ENCODE measurements around the gene LRRC45.

LRRC45 gene

DNA sequence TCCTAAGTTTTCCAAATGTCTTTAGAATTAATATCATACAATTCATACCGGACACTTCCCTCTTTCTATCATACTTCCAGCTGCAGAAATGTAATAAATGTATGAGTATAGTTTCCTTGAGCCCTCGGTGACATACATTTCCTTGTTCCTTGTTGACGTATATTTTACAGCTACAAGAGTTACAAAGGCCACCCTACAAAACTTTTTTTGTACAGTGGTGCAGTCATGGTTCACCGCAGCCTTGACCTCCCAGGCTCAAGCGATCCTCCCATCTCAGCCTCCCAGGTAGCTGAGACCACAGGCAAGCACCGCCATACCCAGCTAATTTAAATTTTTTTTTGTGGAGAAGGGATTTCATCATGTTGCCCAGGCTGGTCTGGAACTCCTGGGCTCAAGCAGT lies 49.7 kb downstream of the LRRC45 start:
- Mint-ChIP-seq H3K27ac (no peak overlapping the region), H3K36me3 (ENCODE audit: low read depth) (peaks cover 1% of the 10 kb centered on the region), H3K9me3 (no peaks in the 10 kb centered on the region), H3K27me3 (ENCODE audit: low read depth) (peaks cover 9% of the 10 kb centered on the region), H3K4me1 (peaks cover 8% of the 10 kb centered on the region), H3K4me3 (no peak overlapping the region)
- TF ChIP-seq, protein P1, sequence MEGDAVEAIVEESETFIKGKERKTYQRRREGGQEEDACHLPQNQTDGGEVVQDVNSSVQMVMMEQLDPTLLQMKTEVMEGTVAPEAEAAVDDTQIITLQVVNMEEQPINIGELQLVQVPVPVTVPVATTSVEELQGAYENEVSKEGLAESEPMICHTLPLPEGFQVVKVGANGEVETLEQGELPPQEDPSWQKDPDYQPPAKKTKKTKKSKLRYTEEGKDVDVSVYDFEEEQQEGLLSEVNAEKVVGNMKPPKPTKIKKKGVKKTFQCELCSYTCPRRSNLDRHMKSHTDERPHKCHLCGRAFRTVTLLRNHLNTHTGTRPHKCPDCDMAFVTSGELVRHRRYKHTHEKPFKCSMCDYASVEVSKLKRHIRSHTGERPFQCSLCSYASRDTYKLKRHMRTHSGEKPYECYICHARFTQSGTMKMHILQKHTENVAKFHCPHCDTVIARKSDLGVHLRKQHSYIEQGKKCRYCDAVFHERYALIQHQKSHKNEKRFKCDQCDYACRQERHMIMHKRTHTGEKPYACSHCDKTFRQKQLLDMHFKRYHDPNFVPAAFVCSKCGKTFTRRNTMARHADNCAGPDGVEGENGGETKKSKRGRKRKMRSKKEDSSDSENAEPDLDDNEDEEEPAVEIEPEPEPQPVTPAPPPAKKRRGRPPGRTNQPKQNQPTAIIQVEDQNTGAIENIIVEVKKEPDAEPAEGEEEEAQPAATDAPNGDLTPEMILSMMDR (IDR thresholded peaks at IDR 0.05; ENCODE audit: unreplicated experiment in 3 of 3), result no peak

DNA sequence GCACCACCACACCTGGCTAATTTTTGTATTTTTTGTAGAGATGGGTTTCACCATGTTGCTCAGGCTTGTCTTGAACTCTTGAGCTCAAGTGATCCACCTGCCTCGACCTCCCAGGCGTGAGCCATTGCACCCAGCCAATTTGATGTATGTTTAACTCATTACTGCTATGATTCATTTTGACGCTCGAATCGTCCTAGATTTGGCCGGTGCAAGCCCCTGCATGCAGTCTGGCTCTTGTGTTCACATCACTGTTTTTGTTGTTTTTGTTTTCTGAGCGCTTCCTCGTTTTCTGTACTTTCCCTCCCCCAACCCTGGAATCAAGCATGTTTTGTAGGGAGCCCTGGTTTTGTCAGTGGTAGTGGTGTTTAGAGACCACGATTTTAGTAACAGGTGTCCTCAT lies 50.3 kb downstream of the LRRC45 start:
- H3K27me3 Mint-ChIP-seq (ENCODE audit: low read depth), result peaks cover 9% of the 10 kb centered on the region
- TF ChIP-seq, protein P1 (IDR thresholded peaks at IDR 0.05; ENCODE audit: unreplicated experiment in 3 of 3), result no peak
- no peaks in the 10 kb centered on the region for H3K9me3 Mint-ChIP-seq
- H3K27ac Mint-ChIP-seq, result no peak overlapping the region
- H3K4me1 Mint-ChIP-seq, result peaks cover 13% of the 10 kb centered on the region
- peaks cover 7% of the 10 kb centered on the region for H3K36me3 Mint-ChIP-seq (ENCODE audit: low read depth)
- H3K4me3 Mint-ChIP-seq, result no peak overlapping the region

DNA sequence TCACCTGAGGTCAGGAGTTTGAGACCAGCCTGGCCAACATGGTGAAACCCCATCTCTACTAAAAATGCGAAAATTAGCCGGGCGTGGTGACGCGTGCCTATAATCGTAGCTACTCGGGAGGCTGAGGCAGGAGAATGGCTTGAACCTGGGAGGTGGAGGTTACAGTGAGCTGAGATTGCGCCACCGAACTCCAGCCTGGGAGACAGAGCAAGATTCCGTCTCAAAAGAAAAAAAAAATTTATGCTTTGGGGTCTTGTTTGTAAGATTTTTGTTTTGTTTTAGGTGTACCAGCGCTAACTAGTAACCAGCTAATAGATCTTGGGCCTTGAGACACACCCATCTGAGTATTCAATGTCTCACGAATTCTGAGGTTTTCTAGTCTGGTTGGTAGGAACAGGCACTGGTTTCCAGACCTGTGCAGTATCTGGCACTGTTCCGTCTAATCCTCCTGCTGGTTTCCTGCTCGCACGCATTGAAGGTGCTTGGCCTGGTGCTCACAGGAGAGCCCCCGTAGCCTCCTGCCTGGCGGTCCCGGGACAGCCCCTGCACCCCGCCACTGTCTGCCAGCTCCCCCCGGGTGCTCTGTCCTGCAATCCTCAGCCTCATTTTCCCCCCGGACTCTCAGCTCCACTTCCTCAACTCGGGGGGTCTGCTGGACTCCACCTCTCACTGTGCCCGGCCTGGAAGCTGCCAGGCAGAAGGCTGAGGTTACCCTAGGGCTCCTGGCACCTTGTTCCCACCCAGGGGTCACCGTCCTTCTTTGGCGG lies 53.1 kb downstream of the LRRC45 start:
- Mint-ChIP-seq H3K4me1 (peaks cover 13% of the 10 kb centered on the region), H3K36me3 (ENCODE audit: low read depth) (peaks cover 11% of the 10 kb centered on the region), H3K9me3 (no peaks in the 10 kb centered on the region), H3K27me3 (ENCODE audit: low read depth) (peaks cover 9% of the 10 kb centered on the region), H3K4me3 (no peak overlapping the region), H3K27ac (peak overlapping the region; percentile 48 to 73 (median 48))
- TF ChIP-seq, protein P1 (IDR thresholded peaks at IDR 0.05; ENCODE audit: unreplicated experiment in 3 of 3), result no peak

DNA sequence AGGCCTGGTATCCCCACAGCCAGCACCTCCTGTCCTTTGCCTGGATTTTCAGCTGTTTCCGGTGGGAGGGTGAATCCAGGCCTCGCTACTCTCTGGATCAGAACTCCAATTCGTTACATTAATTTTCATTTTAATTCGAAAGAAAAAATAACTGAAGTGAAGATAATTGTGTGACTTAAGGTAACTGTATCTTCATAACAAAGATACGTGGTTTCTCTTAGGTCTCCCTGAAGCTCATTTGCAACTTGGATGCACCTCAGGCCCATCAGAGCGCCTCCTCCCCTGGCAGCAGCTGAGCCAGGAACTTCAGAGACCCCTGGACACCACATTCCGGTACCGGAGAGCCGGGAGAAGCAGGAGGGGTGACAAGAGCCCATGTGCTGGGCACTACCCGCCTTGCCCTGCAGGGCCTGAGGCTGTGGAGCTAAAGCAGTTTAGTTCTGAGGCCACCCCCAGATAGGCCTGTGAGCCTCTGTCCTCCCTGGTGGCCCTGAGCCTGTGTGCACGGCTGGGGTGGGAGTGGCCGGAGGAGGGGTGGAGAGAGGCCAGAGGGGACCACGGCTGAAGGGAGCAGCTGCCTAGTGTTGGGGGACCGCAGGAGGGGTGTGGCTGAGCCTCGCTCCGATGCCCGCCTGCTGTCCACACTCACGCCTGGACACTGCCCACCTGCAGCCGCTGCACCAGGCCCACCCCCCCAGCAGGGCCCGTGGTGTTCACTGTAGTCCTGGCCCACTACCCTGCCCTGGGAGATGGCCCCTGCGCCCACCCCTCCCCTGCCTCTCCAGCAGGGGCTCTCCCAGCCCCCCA lies 53.9 kb downstream of the LRRC45 start:
- peak overlapping the region; percentile 48 to 73 (median 48) for H3K27ac Mint-ChIP-seq
- peaks cover 9% of the 10 kb centered on the region for H3K27me3 Mint-ChIP-seq (ENCODE audit: low read depth)
- H3K36me3 Mint-ChIP-seq (ENCODE audit: low read depth), result peaks cover 11% of the 10 kb centered on the region
- TF ChIP-seq, protein P1 (IDR thresholded peaks at IDR 0.05; ENCODE audit: unreplicated experiment in 3 of 3), result no peak
- H3K9me3 Mint-ChIP-seq, result no peaks in the 10 kb centered on the region
- H3K4me1 Mint-ChIP-seq, result peaks cover 13% of the 10 kb centered on the region
- H3K4me3 Mint-ChIP-seq, result no peak overlapping the region

DNA sequence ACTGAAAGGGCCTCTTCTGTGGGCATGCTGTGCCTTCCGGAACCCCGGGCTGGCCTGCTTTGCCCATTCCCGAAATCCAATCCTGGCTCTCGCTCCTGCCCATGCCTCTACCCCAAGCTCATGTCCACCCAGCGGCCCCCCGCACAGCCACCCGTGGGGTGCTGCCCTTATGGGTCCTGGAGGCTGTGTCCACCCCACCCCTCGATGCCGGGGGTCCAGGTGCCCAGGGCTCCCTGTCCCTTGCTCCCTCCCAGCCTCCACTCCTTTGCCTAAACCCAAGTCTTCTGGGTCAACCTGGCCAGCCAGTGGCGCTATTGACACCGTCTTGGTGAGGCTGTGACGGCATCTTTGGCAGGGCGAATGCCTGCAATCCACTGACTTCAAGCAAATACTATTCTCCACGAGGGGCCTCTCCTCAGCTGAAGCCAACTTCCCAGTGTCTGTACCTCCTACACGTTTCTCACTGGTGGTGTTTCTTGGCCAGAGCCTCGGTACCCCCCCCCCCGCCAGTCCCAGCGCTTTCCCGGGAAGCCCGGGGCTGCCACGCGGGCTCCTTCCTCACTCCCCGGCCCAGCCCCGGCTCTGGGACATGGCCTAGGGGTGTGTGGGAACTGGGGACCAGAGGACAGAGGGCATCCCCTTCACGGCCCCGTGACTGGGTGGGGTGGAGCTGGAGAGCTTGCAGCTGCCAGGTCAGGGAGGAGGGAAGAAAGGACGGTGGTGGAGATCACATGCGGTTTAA lies 54.7 kb downstream of the LRRC45 start:
- peak overlapping the region in 2 of 3 experiments; percentile 47 to 65 for H3K4me3 Mint-ChIP-seq
- H3K36me3 Mint-ChIP-seq (ENCODE audit: low read depth), result peaks cover 11% of the 10 kb centered on the region
- peaks cover 9% of the 10 kb centered on the region for H3K27me3 Mint-ChIP-seq (ENCODE audit: low read depth)
- TF ChIP-seq, protein P1 (IDR thresholded peaks at IDR 0.05; ENCODE audit: unreplicated experiment in 3 of 3), result no peak
- H3K4me1 Mint-ChIP-seq, result peaks cover 13% of the 10 kb centered on the region
- no peaks in the 10 kb centered on the region for H3K9me3 Mint-ChIP-seq
- peak overlapping the region; percentile 84 to 96 (median 94) for H3K27ac Mint-ChIP-seq
